ENCODE results near the gene TMEM222.
"Not testable (repeated sequence)": the region's sequence is repeated elsewhere in the genome, so short reads cannot be mapped to it uniquely, and the experiment has no call there.

TMEM222 gene

DNA sequence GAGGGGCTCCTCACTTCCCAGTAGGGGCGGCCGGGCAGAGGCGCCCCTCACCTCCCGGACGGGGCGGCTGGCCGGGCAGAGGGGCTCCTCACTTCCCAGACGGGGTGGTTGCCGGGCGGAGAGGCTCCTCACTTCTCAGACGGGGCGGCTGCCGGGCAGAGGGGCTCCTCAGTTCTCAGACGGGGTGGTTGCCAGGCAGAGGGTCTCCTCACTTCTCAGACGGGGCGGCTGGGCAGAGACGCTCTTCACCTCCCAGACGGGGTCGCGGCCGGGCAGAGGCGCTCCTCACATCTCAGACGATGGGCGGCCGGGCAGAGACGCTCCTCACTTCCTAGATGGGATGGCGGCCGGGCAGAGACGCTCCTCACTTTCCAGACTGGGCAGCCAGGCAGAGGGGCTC is 32.8 kb upstream of the TMEM222 start:
- H3K9me3 ChIP-seq (ENCODE audit: control extremely low read depth in 1 of 5, control insufficient read depth in 4 of 5, insufficient read depth in 2 of 5, low read depth in 1 of 5, low read length in 4 of 5); CTCF ChIA-PET; H3K27ac ChIP-seq (ENCODE audit: insufficient read depth in 1 of 2, low read depth in 1 of 2, low read length in 2 of 2, poor library complexity in 1 of 2, severe bottlenecking in 2 of 2); POLR2A ChIA-PET; H3K4me3 ChIP-seq (ENCODE audit: control insufficient read depth in 1 of 7, extremely low read depth in 1 of 7, insufficient read depth in 4 of 7, low read depth in 2 of 7, low read length in 6 of 7); H3K4me1 ChIP-seq (ENCODE audit: control extremely low read depth in 1 of 4, control insufficient read depth in 4 of 4, insufficient read depth in 4 of 4, low read length in 3 of 4); DNase-seq; H3K27me3 ChIP-seq (replicated peaks in 2 of 5; ENCODE audit: control insufficient read depth in 4 of 5, insufficient read depth in 5 of 5, low read length in 4 of 5): not testable (repeated sequence)
- H3K36me3 ChIP-seq (ENCODE audit: control insufficient read depth in 4 of 4, insufficient read depth in 4 of 4, low read length in 3 of 4): peaks cover 15 to 44% (median 29%) of the 10 kb centered on the region in 4 experiments
- WGBS (ENCODE audit: insufficient coverage): 79% methylated on average over 11 of the region's 29 CpGs

DNA sequence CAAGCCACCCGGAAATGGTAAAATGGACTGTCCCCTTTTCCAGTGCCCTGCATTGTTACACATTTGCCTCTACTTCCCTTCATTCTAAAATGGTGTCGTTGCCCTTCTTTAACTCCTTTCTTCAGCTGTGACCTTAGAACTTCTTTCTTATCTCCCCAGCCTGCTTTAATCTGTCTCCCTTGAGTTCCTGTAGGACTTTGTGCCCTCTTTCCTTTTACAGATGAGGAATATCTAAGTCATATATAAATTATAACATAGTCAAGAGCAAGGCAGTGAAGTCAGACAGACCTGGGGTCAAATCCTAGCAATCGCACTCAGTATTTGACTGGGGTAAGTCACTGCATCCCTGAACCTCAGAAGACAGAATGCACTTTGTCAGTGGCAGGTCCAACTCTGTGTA is 31.4 kb upstream of the TMEM222 start:
- no peak overlapping the region for H3K4me3 ChIP-seq (ENCODE audit: control insufficient read depth in 1 of 7, extremely low read depth in 1 of 7, insufficient read depth in 4 of 7, low read depth in 2 of 7, low read length in 6 of 7)
- no peaks in the 10 kb centered on the region for H3K9me3 ChIP-seq (ENCODE audit: control extremely low read depth in 1 of 5, control insufficient read depth in 4 of 5, insufficient read depth in 2 of 5, low read depth in 1 of 5, low read length in 4 of 5)
- no peaks in the 10 kb centered on the region for H3K27me3 ChIP-seq (replicated peaks in 2 of 5; ENCODE audit: control insufficient read depth in 4 of 5, insufficient read depth in 5 of 5, low read length in 4 of 5)
- no peaks in the 10 kb centered on the region for H3K4me1 ChIP-seq (ENCODE audit: control extremely low read depth in 1 of 4, control insufficient read depth in 4 of 4, insufficient read depth in 4 of 4, low read length in 3 of 4)
- H3K36me3 ChIP-seq (ENCODE audit: control insufficient read depth in 4 of 4, insufficient read depth in 4 of 4, low read length in 3 of 4): peaks cover 15 to 53% (median 39%) of the 10 kb centered on the region in 4 experiments
- H3K27ac ChIP-seq (ENCODE audit: insufficient read depth in 1 of 2, low read depth in 1 of 2, low read length in 2 of 2, poor library complexity in 1 of 2, severe bottlenecking in 2 of 2): no peak overlapping the region
- POLR2A ChIA-PET: no interaction called here
- 86% methylated on average over 2 of the region's 3 CpGs for WGBS (ENCODE audit: insufficient coverage)
- no peak for DNase-seq
- CTCF ChIA-PET: interaction anchor here (0.9 to 2.6 kb wide), 3 partner anchors 9 to 188 kb away, joined by 3 to 7 read pairs (median 3); no protein-coding TSS in a partner anchor

DNA sequence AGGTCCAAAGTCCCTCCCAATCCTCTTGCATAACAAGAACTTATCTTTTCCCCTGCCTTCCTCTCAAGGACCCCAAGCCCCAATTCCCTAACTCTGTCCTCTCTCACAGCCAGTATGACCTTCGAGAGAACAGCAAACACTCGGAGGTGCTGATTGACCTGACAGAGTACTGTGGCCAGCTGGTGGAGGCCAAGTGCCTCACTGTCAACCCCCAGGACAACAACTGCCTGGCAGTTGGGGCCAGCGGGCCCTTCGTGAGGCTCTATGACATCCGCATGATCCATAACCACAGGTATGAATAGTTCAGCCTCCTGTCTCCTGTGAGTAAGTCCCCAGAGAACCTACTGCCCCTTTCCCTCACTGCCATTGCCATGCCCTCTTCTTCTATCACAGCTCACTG is 29.9 kb upstream of the TMEM222 start:
- peaks cover 15 to 63% (median 40%) of the 10 kb centered on the region in 4 experiments for H3K36me3 ChIP-seq (ENCODE audit: control insufficient read depth in 4 of 4, insufficient read depth in 4 of 4, low read length in 3 of 4)
- H3K4me1 ChIP-seq (ENCODE audit: control extremely low read depth in 1 of 4, control insufficient read depth in 4 of 4, insufficient read depth in 4 of 4, low read length in 3 of 4): no peaks in the 10 kb centered on the region
- no peak overlapping the region for H3K4me3 ChIP-seq (ENCODE audit: control insufficient read depth in 1 of 7, extremely low read depth in 1 of 7, insufficient read depth in 4 of 7, low read depth in 2 of 7, low read length in 6 of 7)
- H3K9me3 ChIP-seq (ENCODE audit: control extremely low read depth in 1 of 5, control insufficient read depth in 4 of 5, insufficient read depth in 2 of 5, low read depth in 1 of 5, low read length in 4 of 5): no peaks in the 10 kb centered on the region
- POLR2A ChIA-PET: no interaction called here
- CTCF ChIA-PET: interaction anchor here (2.6 to 5.2 kb wide), 2 partner anchors 8 kb away, joined by 7 to 28 read pairs; no protein-coding TSS in a partner anchor
- no peaks in the 10 kb centered on the region for H3K27me3 ChIP-seq (replicated peaks in 2 of 5; ENCODE audit: control insufficient read depth in 4 of 5, insufficient read depth in 5 of 5, low read length in 4 of 5)
- no peak for DNase-seq
- 100% methylated on average over 5 of the region's 5 CpGs for WGBS (ENCODE audit: insufficient coverage)
- H3K27ac ChIP-seq (ENCODE audit: insufficient read depth in 1 of 2, low read depth in 1 of 2, low read length in 2 of 2, poor library complexity in 1 of 2, severe bottlenecking in 2 of 2): no peak overlapping the region

DNA sequence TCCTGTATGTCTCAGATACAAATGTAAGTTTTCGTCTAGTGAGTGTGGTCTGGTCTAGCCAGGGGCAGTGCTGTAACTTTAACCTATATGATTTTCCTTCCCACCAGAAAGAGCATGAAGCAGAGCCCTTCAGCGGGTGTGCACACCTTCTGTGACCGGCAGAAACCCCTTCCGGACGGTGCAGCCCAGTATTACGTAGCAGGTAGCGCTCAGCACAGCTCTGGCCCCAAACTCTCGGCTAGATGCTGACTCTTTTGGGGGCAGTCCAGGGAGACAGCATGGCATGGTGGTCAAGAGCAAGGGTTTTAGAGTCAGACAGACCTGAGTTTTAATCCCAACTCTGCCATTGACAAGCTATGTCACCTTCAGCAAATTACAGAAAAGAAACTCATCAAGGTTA is 28.0 kb upstream of the TMEM222 start:
- H3K36me3 ChIP-seq (ENCODE audit: control insufficient read depth in 4 of 4, insufficient read depth in 4 of 4, low read length in 3 of 4): peaks cover 24 to 71% (median 47%) of the 10 kb centered on the region in 4 experiments
- no peak for DNase-seq

DNA sequence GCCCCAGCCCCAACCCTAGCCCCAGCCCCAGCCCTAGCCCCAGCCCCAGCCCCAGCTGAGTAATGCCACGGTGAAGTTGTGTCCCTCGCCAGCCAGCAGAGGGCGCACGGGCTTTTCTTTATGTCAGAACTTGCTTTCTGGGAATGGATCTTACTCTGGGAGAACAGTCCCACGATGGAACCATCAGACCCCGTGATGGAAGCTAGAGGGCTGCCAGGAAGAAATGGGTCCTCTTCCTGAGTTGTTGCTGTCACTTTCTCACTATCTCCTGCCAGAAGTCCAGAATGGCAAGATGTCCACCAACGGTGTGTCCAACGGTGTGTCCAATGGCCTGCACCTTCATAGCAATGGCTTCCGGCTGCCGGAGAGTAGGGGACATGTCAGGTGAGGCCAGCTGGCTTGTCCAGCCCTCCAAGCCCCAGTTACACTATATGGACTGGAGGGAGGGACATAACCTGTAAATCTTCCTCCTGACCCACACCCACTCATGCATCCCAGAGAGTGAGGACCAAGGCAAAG is 25.1 kb upstream of the TMEM222 start:
- Histone ChIP-seq H3K36me3 (ENCODE audit: control insufficient read depth in 4 of 4, insufficient read depth in 4 of 4, low read length in 3 of 4) (peaks cover 23 to 74% (median 48%) of the 10 kb centered on the region in 4 experiments), H3K4me1 (ENCODE audit: control extremely low read depth in 1 of 4, control insufficient read depth in 4 of 4, insufficient read depth in 4 of 4, low read length in 3 of 4) (peaks cover 0 to 29% (median 21%) of the 10 kb centered on the region in 4 experiments), H3K27me3 (replicated peaks in 2 of 5; ENCODE audit: control insufficient read depth in 4 of 5, insufficient read depth in 5 of 5, low read length in 4 of 5) (no peaks in the 10 kb centered on the region), H3K27ac (ENCODE audit: insufficient read depth in 1 of 2, low read depth in 1 of 2, low read length in 2 of 2, poor library complexity in 1 of 2, severe bottlenecking in 2 of 2) (no peak overlapping the region), H3K9me3 (ENCODE audit: control extremely low read depth in 1 of 5, control insufficient read depth in 4 of 5, insufficient read depth in 2 of 5, low read depth in 1 of 5, low read length in 4 of 5) (no peaks in the 10 kb centered on the region), H3K4me3 (ENCODE audit: control insufficient read depth in 1 of 7, extremely low read depth in 1 of 7, insufficient read depth in 4 of 7, low read depth in 2 of 7, low read length in 6 of 7) (no peak overlapping the region)
- POLR2A ChIA-PET: no interaction called here
- CTCF ChIA-PET: interaction anchor here (0.7 to 12.5 kb wide), 37 partner anchors 9 to 364 kb away, joined by 3 to 238 read pairs (median 4); partner anchors contain the start of genes AHDC1, CD164L2 and SYTL1
- DNase-seq: peak; percentile 30 to 53 (median 41)
- whole genome bisulfite sequencing (ENCODE audit: insufficient coverage): 45% methylated on average over 10 of the region's 10 CpGs

More for the DNA sequence above, 28.0 kb upstream of the TMEM222 start:
- CTCF ChIA-PET: interaction anchor here (1.1 to 12.5 kb wide), 9 partner anchors 8 to 193 kb away, joined by 3 to 238 read pairs (median 5); partner anchors contain the start of gene CD164L2
- no peaks in the 10 kb centered on the region for H3K27me3 ChIP-seq (replicated peaks in 2 of 5; ENCODE audit: control insufficient read depth in 4 of 5, insufficient read depth in 5 of 5, low read length in 4 of 5)
- H3K27ac ChIP-seq (ENCODE audit: insufficient read depth in 1 of 2, low read depth in 1 of 2, low read length in 2 of 2, poor library complexity in 1 of 2, severe bottlenecking in 2 of 2): no peak overlapping the region
- H3K9me3 ChIP-seq (ENCODE audit: control extremely low read depth in 1 of 5, control insufficient read depth in 4 of 5, insufficient read depth in 2 of 5, low read depth in 1 of 5, low read length in 4 of 5): no peaks in the 10 kb centered on the region
- 96% methylated on average over 8 of the region's 8 CpGs for WGBS (ENCODE audit: insufficient coverage)
- H3K4me3 ChIP-seq (ENCODE audit: control insufficient read depth in 1 of 7, extremely low read depth in 1 of 7, insufficient read depth in 4 of 7, low read depth in 2 of 7, low read length in 6 of 7): no peak overlapping the region
- peaks cover 0 to 6% (median under 1%) of the 10 kb centered on the region in 4 experiments for H3K4me1 ChIP-seq (ENCODE audit: control extremely low read depth in 1 of 4, control insufficient read depth in 4 of 4, insufficient read depth in 4 of 4, low read length in 3 of 4)
- POLR2A ChIA-PET: no interaction called here

DNA sequence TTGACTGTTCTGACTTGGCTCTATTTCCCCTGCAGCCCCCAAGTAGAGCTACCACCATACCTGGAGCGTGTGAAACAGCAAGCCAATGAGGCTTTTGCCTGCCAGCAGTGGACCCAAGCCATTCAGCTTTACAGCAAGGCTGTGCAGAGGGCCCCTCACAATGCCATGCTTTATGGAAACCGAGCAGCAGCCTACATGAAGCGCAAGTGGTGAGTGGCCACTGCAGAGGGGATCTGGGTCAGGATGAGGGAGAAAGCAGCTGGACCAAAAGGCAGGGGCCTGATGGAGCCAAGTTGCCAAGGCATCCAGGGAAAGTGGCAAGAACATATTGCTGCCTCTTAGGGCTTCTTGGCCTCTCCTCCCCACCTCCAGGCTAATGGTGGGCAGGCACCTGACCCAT is 24.1 kb upstream of the TMEM222 start:
- H3K4me1 ChIP-seq (ENCODE audit: control extremely low read depth in 1 of 4, control insufficient read depth in 4 of 4, insufficient read depth in 4 of 4, low read length in 3 of 4): peaks cover 0 to 29% (median 21%) of the 10 kb centered on the region in 4 experiments
- H3K27ac ChIP-seq (ENCODE audit: insufficient read depth in 1 of 2, low read depth in 1 of 2, low read length in 2 of 2, poor library complexity in 1 of 2, severe bottlenecking in 2 of 2): no peak overlapping the region
- H3K9me3 ChIP-seq (ENCODE audit: control extremely low read depth in 1 of 5, control insufficient read depth in 4 of 5, insufficient read depth in 2 of 5, low read depth in 1 of 5, low read length in 4 of 5): no peaks in the 10 kb centered on the region
- POLR2A ChIA-PET: no interaction called here
- DNase-seq: no peak
- peaks cover 23 to 78% (median 50%) of the 10 kb centered on the region in 4 experiments for H3K36me3 ChIP-seq (ENCODE audit: control insufficient read depth in 4 of 4, insufficient read depth in 4 of 4, low read length in 3 of 4)
- CTCF ChIA-PET: interaction anchor here (0.6 to 12.5 kb wide), 21 partner anchors 14 to 308 kb away, joined by 3 to 238 read pairs (median 4); partner anchors contain the start of genes AHDC1 and CD164L2
- no peaks in the 10 kb centered on the region for H3K27me3 ChIP-seq (replicated peaks in 2 of 5; ENCODE audit: control insufficient read depth in 4 of 5, insufficient read depth in 5 of 5, low read length in 4 of 5)
- H3K4me3 ChIP-seq (ENCODE audit: control insufficient read depth in 1 of 7, extremely low read depth in 1 of 7, insufficient read depth in 4 of 7, low read depth in 2 of 7, low read length in 6 of 7): no peak overlapping the region
- 100% methylated on average over 3 of the region's 3 CpGs for WGBS (ENCODE audit: insufficient coverage)

DNA sequence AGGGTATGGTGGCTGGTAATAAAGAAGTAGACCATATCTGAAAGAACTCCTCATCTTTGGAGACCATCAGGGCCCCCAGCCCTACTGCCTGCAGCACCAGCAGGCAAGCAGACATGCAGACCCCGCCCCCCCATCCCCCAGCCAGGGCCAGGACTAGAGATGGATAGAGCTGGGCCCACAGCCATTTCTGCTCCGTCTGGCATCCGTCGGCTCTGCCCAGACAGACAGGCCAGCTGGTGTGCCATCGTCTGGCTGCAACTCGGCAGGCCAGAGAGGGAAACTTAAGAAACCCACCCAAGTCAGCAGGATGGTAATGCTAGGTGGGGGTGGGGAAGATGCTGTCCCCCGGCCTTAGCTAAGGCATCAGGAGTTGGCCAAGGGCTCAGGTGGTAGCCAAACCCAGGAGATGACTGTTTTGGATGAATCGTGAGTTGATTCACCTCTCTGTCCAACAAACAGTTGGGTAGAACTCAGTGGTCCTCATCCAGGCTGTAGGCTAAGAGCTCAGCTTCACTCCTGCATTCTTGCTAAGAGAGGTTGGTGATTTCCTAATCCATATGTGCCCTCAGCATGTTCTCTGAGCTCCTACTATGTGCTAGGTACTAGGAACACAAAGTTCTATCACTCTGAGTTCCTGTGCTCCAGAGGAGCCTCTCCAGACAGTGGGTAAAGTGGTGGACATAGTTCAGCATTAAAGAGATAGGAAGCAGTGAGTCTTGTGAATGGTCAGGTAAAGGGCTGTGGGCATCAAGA is 23.2 kb upstream of the TMEM222 start:
- POLR2A ChIA-PET: no interaction called here

More for the DNA sequence above, 23.2 kb upstream of the TMEM222 start:
- Histone ChIP-seq H3K4me1 (ENCODE audit: control extremely low read depth in 1 of 4, control insufficient read depth in 4 of 4, insufficient read depth in 4 of 4, low read length in 3 of 4) (peaks cover 0 to 29% (median 21%) of the 10 kb centered on the region in 4 experiments), H3K36me3 (ENCODE audit: control insufficient read depth in 4 of 4, insufficient read depth in 4 of 4, low read length in 3 of 4) (peaks cover 20 to 79% (median 49%) of the 10 kb centered on the region in 4 experiments), H3K4me3 (ENCODE audit: control insufficient read depth in 1 of 7, extremely low read depth in 1 of 7, insufficient read depth in 4 of 7, low read depth in 2 of 7, low read length in 6 of 7) (no peak overlapping the region), H3K27ac (ENCODE audit: insufficient read depth in 1 of 2, low read depth in 1 of 2, low read length in 2 of 2, poor library complexity in 1 of 2, severe bottlenecking in 2 of 2) (peak overlapping the region in 1 of 2 experiments; percentile 20), H3K27me3 (replicated peaks in 2 of 5; ENCODE audit: control insufficient read depth in 4 of 5, insufficient read depth in 5 of 5, low read length in 4 of 5) (no peaks in the 10 kb centered on the region), H3K9me3 (ENCODE audit: control extremely low read depth in 1 of 5, control insufficient read depth in 4 of 5, insufficient read depth in 2 of 5, low read depth in 1 of 5, low read length in 4 of 5) (no peaks in the 10 kb centered on the region)
- WGBS (ENCODE audit: insufficient coverage): 100% methylated on average over 7 of the region's 8 CpGs
- no peak for DNase-seq
- CTCF ChIA-PET: interaction anchor here (1.1 to 12.5 kb wide), 17 partner anchors 8 to 307 kb away, joined by 3 to 238 read pairs (median 8); partner anchors contain the start of genes AHDC1 and CD164L2

Measured in common myeloid progenitor, CD34-positive (primary cell).